ENCODE data around the gene RGPD4. TPM values are rescaled to one million over a fixed set of nuclear protein-coding genes. Genes with fewer than 3 reads are reported as not detected.

The RGPD4 gene
- total RNA-seq, 1 donor from 2014 or later = 0.12 TPM

DNA sequence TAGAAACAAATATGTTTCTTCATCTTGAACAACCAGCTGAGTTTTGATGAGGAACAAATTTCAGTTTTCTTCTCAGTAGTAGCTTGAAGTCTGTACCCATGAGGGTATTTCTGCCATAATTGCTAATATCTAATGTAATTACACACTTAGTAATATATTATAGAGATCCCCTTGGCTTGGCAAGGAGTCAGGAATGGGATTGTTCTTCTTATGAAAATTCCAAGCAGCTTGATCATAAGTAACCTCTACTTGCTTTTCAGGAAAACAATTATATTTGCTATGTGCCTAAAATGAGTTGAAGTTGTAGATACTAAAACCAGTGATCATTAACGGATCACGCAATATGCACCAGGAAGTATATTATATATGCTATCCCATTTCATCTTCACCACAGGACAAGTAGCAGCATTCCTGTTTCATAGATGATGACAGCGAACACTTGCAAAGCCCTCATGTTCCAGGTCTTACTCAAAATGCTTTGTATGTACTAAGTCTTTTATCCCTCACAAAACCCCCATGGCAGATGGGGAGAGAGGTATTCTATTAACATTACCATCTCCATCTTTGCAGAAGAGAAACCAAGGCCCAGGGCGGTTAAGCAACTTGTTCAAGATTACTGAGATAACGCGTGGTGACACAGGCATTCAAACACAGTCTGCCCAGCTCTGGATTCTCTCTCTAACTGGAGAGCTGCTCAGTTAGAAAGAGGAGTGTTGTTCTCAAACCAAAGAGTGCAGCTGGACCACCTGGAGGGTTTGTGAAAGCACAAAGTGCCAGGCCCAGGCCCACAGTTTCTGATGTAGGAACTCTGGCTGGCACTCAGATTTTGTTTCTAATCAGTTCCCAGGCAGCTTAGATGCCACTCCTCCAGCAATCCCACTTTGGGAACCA is 21.8 kb upstream of the RGPD4 start:
- TF ChIP-seq, protein P1, sequence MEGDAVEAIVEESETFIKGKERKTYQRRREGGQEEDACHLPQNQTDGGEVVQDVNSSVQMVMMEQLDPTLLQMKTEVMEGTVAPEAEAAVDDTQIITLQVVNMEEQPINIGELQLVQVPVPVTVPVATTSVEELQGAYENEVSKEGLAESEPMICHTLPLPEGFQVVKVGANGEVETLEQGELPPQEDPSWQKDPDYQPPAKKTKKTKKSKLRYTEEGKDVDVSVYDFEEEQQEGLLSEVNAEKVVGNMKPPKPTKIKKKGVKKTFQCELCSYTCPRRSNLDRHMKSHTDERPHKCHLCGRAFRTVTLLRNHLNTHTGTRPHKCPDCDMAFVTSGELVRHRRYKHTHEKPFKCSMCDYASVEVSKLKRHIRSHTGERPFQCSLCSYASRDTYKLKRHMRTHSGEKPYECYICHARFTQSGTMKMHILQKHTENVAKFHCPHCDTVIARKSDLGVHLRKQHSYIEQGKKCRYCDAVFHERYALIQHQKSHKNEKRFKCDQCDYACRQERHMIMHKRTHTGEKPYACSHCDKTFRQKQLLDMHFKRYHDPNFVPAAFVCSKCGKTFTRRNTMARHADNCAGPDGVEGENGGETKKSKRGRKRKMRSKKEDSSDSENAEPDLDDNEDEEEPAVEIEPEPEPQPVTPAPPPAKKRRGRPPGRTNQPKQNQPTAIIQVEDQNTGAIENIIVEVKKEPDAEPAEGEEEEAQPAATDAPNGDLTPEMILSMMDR (IDR thresholded peaks at IDR 0.05) = no peak
- H3K4me1 Mint-ChIP-seq (ENCODE audit: low read depth) = peaks cover 16% of the 10 kb centered on the region
- H3K36me3 Mint-ChIP-seq (ENCODE audit: low read depth) = peaks cover 1% of the 10 kb centered on the region
- DNase-seq (ENCODE audit: low spot score) = no peak
- no peak overlapping the region for H3K27ac Mint-ChIP-seq (ENCODE audit: unreplicated experiment)
- no peak overlapping the region for H3K4me3 Mint-ChIP-seq (ENCODE audit: unreplicated experiment)
- no peaks in the 10 kb centered on the region for H3K9me3 Mint-ChIP-seq (ENCODE audit: low read depth)
- H3K27me3 Mint-ChIP-seq (ENCODE audit: low read depth) = no peaks in the 10 kb centered on the region

DNA sequence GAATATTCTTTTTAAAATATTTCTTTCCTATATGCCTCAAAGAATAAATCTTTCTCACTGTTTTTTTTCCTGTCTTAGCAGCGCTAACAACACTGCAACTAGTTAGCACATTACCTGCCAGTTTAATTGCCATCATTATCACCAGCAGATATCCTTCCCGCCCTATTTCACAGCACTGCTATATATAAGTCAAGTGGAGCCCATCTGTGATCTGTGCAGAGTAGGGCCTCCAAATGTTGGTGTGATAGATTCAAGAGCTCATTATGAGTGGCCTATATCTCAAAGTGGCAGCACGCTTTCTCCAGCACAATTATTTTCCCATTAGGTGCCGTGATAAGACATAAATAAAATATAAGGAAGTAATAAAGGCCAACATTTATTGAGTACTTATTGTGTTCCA is 19.8 kb upstream of the RGPD4 start:
- peaks cover 1% of the 10 kb centered on the region for H3K36me3 Mint-ChIP-seq (ENCODE audit: low read depth)
- no peak for DNase-seq (ENCODE audit: low spot score)
- TF ChIP-seq, protein P1 (IDR thresholded peaks at IDR 0.05) = no peak
- H3K27me3 Mint-ChIP-seq (ENCODE audit: low read depth) = no peaks in the 10 kb centered on the region
- peaks cover 16% of the 10 kb centered on the region for H3K4me1 Mint-ChIP-seq (ENCODE audit: low read depth)
- H3K4me3 Mint-ChIP-seq (ENCODE audit: unreplicated experiment) = no peak overlapping the region
- H3K27ac Mint-ChIP-seq (ENCODE audit: unreplicated experiment) = no peak overlapping the region
- no peaks in the 10 kb centered on the region for H3K9me3 Mint-ChIP-seq (ENCODE audit: low read depth)

DNA sequence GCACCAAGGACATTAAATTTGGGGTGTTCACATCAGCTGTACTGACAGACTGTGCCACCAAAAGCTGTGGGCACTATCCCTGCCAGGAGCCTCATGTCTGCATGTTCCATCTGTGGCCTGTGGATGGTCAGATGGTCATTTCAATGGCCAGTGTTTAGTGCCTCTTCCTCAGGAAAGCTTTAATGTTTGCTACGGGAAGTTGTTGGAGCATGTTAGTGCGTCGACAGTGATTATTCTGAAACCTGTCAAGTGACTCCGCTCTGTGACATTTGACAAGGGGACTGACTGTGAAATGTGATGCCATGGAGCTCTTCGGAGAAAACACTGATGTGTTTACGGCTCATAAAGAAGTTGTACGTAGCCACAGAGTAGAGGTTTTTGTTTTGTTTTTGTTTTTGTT is 18.7 kb upstream of the RGPD4 start:
- no peak overlapping the region for H3K4me3 Mint-ChIP-seq (ENCODE audit: unreplicated experiment)
- no peaks in the 10 kb centered on the region for H3K9me3 Mint-ChIP-seq (ENCODE audit: low read depth)
- no peak overlapping the region for H3K27ac Mint-ChIP-seq (ENCODE audit: unreplicated experiment)
- H3K27me3 Mint-ChIP-seq (ENCODE audit: low read depth) = peaks cover 1% of the 10 kb centered on the region
- TF ChIP-seq, protein P1 (IDR thresholded peaks at IDR 0.05) = no peak
- H3K4me1 Mint-ChIP-seq (ENCODE audit: low read depth) = peaks cover 16% of the 10 kb centered on the region
- no peak for DNase-seq (ENCODE audit: low spot score)
- H3K36me3 Mint-ChIP-seq (ENCODE audit: low read depth) = peaks cover 1% of the 10 kb centered on the region

DNA sequence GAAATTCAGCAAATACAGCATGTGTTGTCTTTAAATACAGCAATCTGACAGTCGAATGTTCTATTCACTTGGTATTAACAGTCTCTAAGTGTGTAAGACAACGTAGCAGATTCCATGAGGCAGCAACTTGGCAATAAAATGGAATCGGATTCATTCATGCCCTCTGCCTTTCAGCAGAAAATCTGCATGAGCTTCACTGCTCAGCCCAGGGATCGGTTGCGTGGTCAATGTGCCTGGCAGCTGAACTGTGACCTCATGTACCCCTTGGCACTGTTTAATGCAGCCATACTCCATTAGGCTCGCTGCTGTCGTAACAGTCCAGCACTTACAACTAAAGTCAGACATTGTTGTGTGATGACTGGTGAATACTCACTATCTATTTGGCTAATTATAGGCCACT is 17.7 kb upstream of the RGPD4 start:
- TF ChIP-seq, protein P1 (IDR thresholded peaks at IDR 0.05) = no peak
- no peak for DNase-seq (ENCODE audit: low spot score)
- no peaks in the 10 kb centered on the region for H3K36me3 Mint-ChIP-seq (ENCODE audit: low read depth)
- no peak overlapping the region for H3K27ac Mint-ChIP-seq (ENCODE audit: unreplicated experiment)
- H3K9me3 Mint-ChIP-seq (ENCODE audit: low read depth) = no peaks in the 10 kb centered on the region
- H3K4me1 Mint-ChIP-seq (ENCODE audit: low read depth) = peaks cover 16% of the 10 kb centered on the region
- peaks cover 1% of the 10 kb centered on the region for H3K27me3 Mint-ChIP-seq (ENCODE audit: low read depth)
- no peak overlapping the region for H3K4me3 Mint-ChIP-seq (ENCODE audit: unreplicated experiment)

DNA sequence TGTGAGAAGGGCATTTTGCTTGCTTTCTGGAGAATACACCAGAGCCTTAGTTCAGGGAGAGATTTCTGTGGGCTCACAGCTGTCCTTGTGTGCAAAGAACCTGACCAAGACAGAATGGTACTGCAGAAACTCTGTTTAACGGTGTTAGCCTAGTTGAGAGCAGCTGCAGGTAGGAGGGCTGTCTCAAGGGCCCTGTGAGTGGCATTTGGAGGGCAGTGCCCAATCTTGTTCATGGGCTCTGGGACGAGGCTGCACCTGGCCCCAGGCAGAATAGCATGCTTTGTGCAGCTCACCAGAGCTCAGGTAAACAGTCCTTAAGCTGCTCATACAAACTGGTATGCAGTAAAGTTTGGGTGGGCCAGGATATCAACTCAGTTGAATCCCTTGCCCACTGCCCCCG is 16.9 kb upstream of the RGPD4 start:
- DNase-seq (ENCODE audit: low spot score) = no peak
- Mint-ChIP-seq H3K27ac (ENCODE audit: unreplicated experiment) (no peak overlapping the region), H3K4me3 (ENCODE audit: unreplicated experiment) (no peak overlapping the region), H3K27me3 (ENCODE audit: low read depth) (peaks cover 1% of the 10 kb centered on the region), H3K36me3 (ENCODE audit: low read depth) (no peaks in the 10 kb centered on the region), H3K4me1 (ENCODE audit: low read depth) (peaks cover 16% of the 10 kb centered on the region), H3K9me3 (ENCODE audit: low read depth) (no peaks in the 10 kb centered on the region)
- TF ChIP-seq, protein P1 (IDR thresholded peaks at IDR 0.05) = no peak
